B cell (primary cell): ENCODE data around the gene VANGL2. TPM values are rescaled to one million over a fixed set of nuclear protein-coding genes. Genes with fewer than 3 reads are reported as not detected.

Experiments used
- ATAC-seq: fragments of 200-7000 bp; cut with Tn5 transposase; one replicate; pipeline ENCODE4 v1.10.0; 2021; ENCODE audit warnings: low read depth, mild to moderate bottlenecking, moderate number of reproducible peaks, moderate library complexity
- CTCF ChIA-PET: fragments of 350-600 bp; sonication (Branson Sonifier 250); formaldehyde crosslinking; loops from one replicate; lab custom pipeline; 2021; ENCODE audit warnings: antibody characterized with exemption, inconsistent platforms; lab: Charles Lee
- POLR2A ChIA-PET: fragments of 350-600 bp; sonication (Branson Sonifier 250); formaldehyde crosslinking; loops from one replicate; lab custom pipeline; 2021; ENCODE audit warnings: antibody characterized with exemption; lab: Charles Lee
- DNase-seq: peaks from one replicate; pipeline ENCODE4 v3.0.0; 2013
- H2AFZ ChIP-seq: 2 replicates; pipeline ENCODE4 v1.6.1; 2012; ENCODE audit warnings: mild to moderate bottlenecking, low read depth, low read length; ENCODE audit not compliant: insufficient read depth, poor library complexity, severe bottlenecking
- H3K27ac ChIP-seq, 2 donors: 1 replicate in 1 of 2; 2 replicates in 1 of 2; pipeline ENCODE4 v1.5.1; 2012 to 2013; ENCODE audit warnings: low read length in 2 of 2, mild to moderate bottlenecking in 2 of 2, moderate library complexity in 1 of 2
- H3K27me3 ChIP-seq, 4 experiments: fragments of 200-600 bp in 1 of 4; sonication (generic) in 1 of 4; replicated peaks in 1 of 4; 1 replicate in 2 of 4; 2 replicates in 2 of 4; pipeline versions ENCODE4 v1.6.1 to v1.7.0; 2013 to 2016; ENCODE audit warnings: low read length in 3 of 4, mild to moderate bottlenecking in 2 of 4, mixed read lengths in 1 of 4, moderate library complexity in 1 of 4; ENCODE audit not compliant: insufficient read depth in 4 of 4, control insufficient read depth in 3 of 4; ENCODE audit errors: control extremely low read depth in 1 of 4
- H3K36me3 ChIP-seq, 2 experiments: replicated peaks in 1 of 2; 1 replicate in 1 of 2; 2 replicates in 1 of 2; pipeline versions ENCODE4 v1.6.1 to v1.7.1; 2013; ENCODE audit warnings: low read length in 1 of 2; ENCODE audit not compliant: insufficient read depth in 2 of 2, control insufficient read depth in 1 of 2; ENCODE audit errors: control extremely low read depth in 1 of 2, extremely low read depth in 1 of 2
- H3K4me1 ChIP-seq, 2 donors: fragments of 200-600 bp in 1 of 2; sonication (generic) in 1 of 2; 1 replicate in 1 of 2; 2 replicates in 1 of 2; pipeline versions ENCODE4 v1.5.1 to v1.6.1; 2013 to 2017; ENCODE audit warnings: low read length in 2 of 2; ENCODE audit not compliant: control insufficient read depth in 2 of 2, insufficient read depth in 2 of 2
- H3K4me2 ChIP-seq: replicated peaks from 2 replicates; pipeline ENCODE3; 2012; ENCODE audit warnings: mild to moderate bottlenecking, low read depth, low read length; ENCODE audit not compliant: poor library complexity, severe bottlenecking
- H3K4me3 ChIP-seq, 5 experiments: fragments of 200-600 bp in 1 of 5; sonication (generic) in 1 of 5; 1 replicate in 3 of 5; 2 replicates in 2 of 5; pipeline versions ENCODE4 v1.5.1 to v1.7.0; 2011 to 2016; ENCODE audit warnings: low read length in 4 of 5, mild to moderate bottlenecking in 4 of 5, low read depth in 2 of 5, control low read depth in 1 of 5, moderate library complexity in 1 of 5; ENCODE audit not compliant: insufficient read depth in 1 of 5; ENCODE audit errors: control extremely low read depth in 1 of 5, extremely low read depth in 1 of 5
- H3K79me2 ChIP-seq: fragments of 200-600 bp; sonication (generic); one replicate; pipeline ENCODE4 v1.6.0; 2016; ENCODE audit warnings: low read length; ENCODE audit not compliant: control insufficient read depth, insufficient read depth
- H3K9ac ChIP-seq: fragments of 200-600 bp; sonication (generic); 2 replicates; pipeline ENCODE4 v1.6.1; 2017; ENCODE audit warnings: mild to moderate bottlenecking, low read length, moderate library complexity
- H3K9me3 ChIP-seq, 3 donors: one replicate each; pipeline versions ENCODE4 v1.6.1 to v1.7.1; 2013; ENCODE audit warnings: low read length in 2 of 3; ENCODE audit not compliant: control insufficient read depth in 2 of 3, insufficient read depth in 1 of 3; ENCODE audit errors: control extremely low read depth in 1 of 3
- H4K20me1 ChIP-seq: 2 replicates; pipeline ENCODE4 v1.6.0; 2012; ENCODE audit warnings: mild to moderate bottlenecking, low read length; ENCODE audit not compliant: insufficient read depth, control insufficient read depth, poor library complexity, severe bottlenecking
- H3K27ac Mint-ChIP-seq: one replicate; pipeline ENCODE4 v1.8.0; 2021; ENCODE audit warnings: mixed read lengths
- H3K27me3 Mint-ChIP-seq: one replicate; pipeline ENCODE4 v1.8.0; 2021; ENCODE audit warnings: mixed read lengths
- H3K4me1 Mint-ChIP-seq: one replicate; pipeline ENCODE4 v1.8.0; 2021; ENCODE audit warnings: mixed read lengths
- H3K4me3 Mint-ChIP-seq: one replicate; pipeline ENCODE4 v1.8.0; 2021; ENCODE audit warnings: mixed read lengths
- H3K9me3 Mint-ChIP-seq: one replicate; pipeline ENCODE4 v1.8.0; 2022; ENCODE audit warnings: mixed read lengths; ENCODE audit not compliant: insufficient read depth
- EZH2 ChIP-seq: IDR thresholded peaks from 2 replicates; pipeline ENCODE4 v1.6.1; 2012; ENCODE audit warnings: borderline replicate concordance, low read depth, mild to moderate bottlenecking, moderate library complexity, low read length; ENCODE audit not compliant: insufficient read depth, poor library complexity, severe bottlenecking
- WGBS: methylation state at CpG from one replicate; pipeline ENCODE4 v1.1.5; 2013; ENCODE audit warnings: missing lambda C conversion rate; ENCODE audit not compliant: insufficient coverage; 5-methylcytosine and 5-hydroxymethylcytosine counted together
- intact Hi-C: fragments of 100-400 bp; cut with micrococcal nuclease; formaldehyde crosslinking; loops from one replicate; pipeline ENCODE4 v1.10.0; 2022
- polyA plus RNA-seq: library from polyadenylated mRNA; depleted of rRNA; stranded (reverse); fragments of >200 nt; gene quantifications from 2 replicates; pipeline ENCODE4 v1.2.3, GENCODE V29; 2012
- total RNA-seq, 2 donors: library from RNA; stranded (reverse); fragments of 120-200 nt in 1 of 2; gene quantifications; 1 replicate in 1 of 2; 2 replicates in 1 of 2; pipeline versions ENCODE4 v1.2.3 to v1.2.4, GENCODE V29; 2013 to 2022
- TF ChIP-seq, protein P1 (sequence below): fragments of 200-600 bp; IDR thresholded peaks from one replicate; pipeline ENCODE4 v1.8.0; 2022; ENCODE audit warnings: antibody characterized with exemption, mild to moderate bottlenecking

VANGL2 gene
- total and polyA plus RNA-seq, 2 donors (not counting 1 experiment from before 2014, with no cell fraction given) = 0.48 to 14.4 TPM

DNA sequence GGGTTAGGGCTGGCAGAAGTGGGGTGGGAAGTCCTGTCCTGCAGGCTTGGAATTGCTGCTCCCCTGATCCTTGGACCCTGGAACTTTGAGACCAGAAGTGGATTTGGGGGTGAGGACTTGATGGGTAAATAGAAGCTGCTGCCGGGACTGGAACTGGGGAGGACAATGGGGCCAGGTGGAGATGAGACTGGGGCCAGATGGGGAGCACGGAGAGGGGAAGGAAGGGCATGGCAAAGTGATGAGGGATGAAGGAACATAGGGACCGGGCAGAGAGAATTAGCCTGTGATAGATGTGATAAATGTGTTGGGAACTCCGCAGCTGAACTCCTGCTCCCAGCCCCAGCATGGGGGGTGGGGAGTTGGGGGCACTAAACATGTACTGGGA lies 32.9 kb upstream of the VANGL2 start:
- no peaks in the 10 kb centered on the region for H3K27me3 Mint-ChIP-seq
- Histone ChIP-seq H4K20me1 (no peaks in the 10 kb centered on the region), H3K36me3 (no peaks in the 10 kb centered on the region), H3K4me3 (no peak overlapping the region), H3K79me2 (no peaks in the 10 kb centered on the region), H3K9me3 (no peaks in the 10 kb centered on the region), H2AFZ (no peak overlapping the region), H3K4me2 (no peak overlapping the region), H3K27ac (no peak overlapping the region), H3K4me1 (no peaks in the 10 kb centered on the region), H3K9ac (no peak overlapping the region), H3K27me3 (no peaks in the 10 kb centered on the region)
- TF ChIP-seq, protein P1, sequence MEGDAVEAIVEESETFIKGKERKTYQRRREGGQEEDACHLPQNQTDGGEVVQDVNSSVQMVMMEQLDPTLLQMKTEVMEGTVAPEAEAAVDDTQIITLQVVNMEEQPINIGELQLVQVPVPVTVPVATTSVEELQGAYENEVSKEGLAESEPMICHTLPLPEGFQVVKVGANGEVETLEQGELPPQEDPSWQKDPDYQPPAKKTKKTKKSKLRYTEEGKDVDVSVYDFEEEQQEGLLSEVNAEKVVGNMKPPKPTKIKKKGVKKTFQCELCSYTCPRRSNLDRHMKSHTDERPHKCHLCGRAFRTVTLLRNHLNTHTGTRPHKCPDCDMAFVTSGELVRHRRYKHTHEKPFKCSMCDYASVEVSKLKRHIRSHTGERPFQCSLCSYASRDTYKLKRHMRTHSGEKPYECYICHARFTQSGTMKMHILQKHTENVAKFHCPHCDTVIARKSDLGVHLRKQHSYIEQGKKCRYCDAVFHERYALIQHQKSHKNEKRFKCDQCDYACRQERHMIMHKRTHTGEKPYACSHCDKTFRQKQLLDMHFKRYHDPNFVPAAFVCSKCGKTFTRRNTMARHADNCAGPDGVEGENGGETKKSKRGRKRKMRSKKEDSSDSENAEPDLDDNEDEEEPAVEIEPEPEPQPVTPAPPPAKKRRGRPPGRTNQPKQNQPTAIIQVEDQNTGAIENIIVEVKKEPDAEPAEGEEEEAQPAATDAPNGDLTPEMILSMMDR = no peak
- no peak for TF ChIP-seq EZH2
- ATAC-seq = no peak
- no peak overlapping the region for H3K27ac Mint-ChIP-seq
- H3K9me3 Mint-ChIP-seq = no peaks in the 10 kb centered on the region
- no peak overlapping the region for H3K4me3 Mint-ChIP-seq
- 48% methylated on average over 3 of the region's 4 CpGs for WGBS
- no peak for DNase-seq
- POLR2A ChIA-PET = no interaction called here
- intact Hi-C loops = no loop called here
- CTCF ChIA-PET = interaction anchor here (1.8 kb wide), 1 partner anchor 240 kb away, joined by 5 read pairs; no protein-coding TSS in a partner anchor
- H3K4me1 Mint-ChIP-seq = no peaks in the 10 kb centered on the region

DNA sequence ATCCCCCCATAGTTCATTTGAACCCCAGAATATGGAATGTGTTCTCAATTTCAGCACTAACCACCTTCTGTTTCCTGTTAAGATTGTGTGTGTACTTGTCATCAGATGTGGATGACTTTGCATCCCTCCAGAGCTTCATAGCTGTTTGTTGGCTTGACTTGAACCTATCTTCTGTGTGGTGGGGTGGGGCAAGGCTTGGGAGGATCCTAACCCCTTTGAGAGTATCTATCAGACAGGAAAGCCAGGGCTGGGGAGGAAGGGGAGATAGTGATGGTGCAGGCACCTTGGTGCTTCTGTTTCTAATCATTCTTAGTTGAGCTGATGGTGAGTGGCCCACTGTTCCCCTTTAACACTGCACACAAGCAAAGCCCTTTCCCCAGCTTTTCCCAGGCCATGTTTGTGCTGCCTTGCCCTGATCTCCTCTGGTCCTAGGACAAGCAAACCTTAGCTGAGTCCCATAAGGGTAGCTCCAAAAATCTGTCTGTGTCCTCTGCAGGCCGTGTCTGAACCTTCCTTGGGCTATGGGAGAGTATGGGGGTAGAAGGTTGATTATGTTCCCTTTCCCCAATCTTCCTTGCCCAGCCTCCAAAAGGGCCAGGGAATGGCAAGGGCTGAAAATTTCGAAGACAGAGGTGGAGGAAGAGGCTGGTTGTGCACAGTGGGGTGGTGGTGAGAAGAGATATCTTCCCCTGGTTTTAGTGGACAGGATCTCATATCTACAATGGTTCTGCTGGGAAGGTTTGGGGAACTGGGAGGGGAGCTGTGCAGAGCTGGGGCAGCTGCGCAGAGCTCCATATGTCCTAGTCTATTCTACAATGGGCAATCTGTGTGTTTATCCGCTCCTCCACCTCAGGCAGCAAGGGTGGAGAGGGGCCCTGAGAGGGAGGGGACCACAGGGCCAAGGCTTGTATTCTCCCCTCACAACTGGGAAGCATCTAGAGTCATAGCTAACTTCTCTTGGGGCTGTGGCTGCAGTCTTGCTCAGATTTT lies 32.1 kb upstream of the VANGL2 start:
- Histone ChIP-seq H3K9me3 (no peaks in the 10 kb centered on the region), H4K20me1 (no peaks in the 10 kb centered on the region), H2AFZ (no peak overlapping the region), H3K4me2 (no peak overlapping the region), H3K79me2 (no peaks in the 10 kb centered on the region), H3K36me3 (no peaks in the 10 kb centered on the region), H3K4me3 (no peak overlapping the region), H3K27ac (no peak overlapping the region), H3K4me1 (no peaks in the 10 kb centered on the region), H3K27me3 (no peaks in the 10 kb centered on the region), H3K9ac (no peak overlapping the region)
- no peak for TF ChIP-seq EZH2
- TF ChIP-seq, protein P1 = no peak
- ATAC-seq (no peak), DNase-seq (no peak)
- ChIA-PET POLR2A (no interaction called here), CTCF (interaction anchor here (0.5 to 1.8 kb wide), 4 partner anchors 9 to 239 kb away, joined by 3 to 8 read pairs (median 5); no protein-coding TSS in a partner anchor)
- no peak overlapping the region for H3K4me3 Mint-ChIP-seq
- no peak overlapping the region for H3K27ac Mint-ChIP-seq
- WGBS = 100% methylated on average over 1 of the region's 4 CpGs
- H3K9me3 Mint-ChIP-seq = no peaks in the 10 kb centered on the region
- intact Hi-C loops = no loop called here
- no peaks in the 10 kb centered on the region for H3K27me3 Mint-ChIP-seq
- no peaks in the 10 kb centered on the region for H3K4me1 Mint-ChIP-seq
